Stimulated activated naive B cell treated with anti-CD40 and anti-IgM and Interleukin-4, amounts not matched to agents 10 μg/mL and 1 μg/mL and 100 μg/mL, for 72 hours (primary cell): Measurements from ENCODE around the gene SLC17A2.
"Not testable (repeated sequence)": the region's sequence is repeated elsewhere in the genome, so short reads cannot be mapped to it uniquely, and the experiment has no call there.

ENCODE experiments used
- ATAC-seq, 2 donors: fragments of 150-1000 bp; cut with Tn5 transposase; replicated peaks; 2 replicates each; pipeline ENCODE4 v1.10.0; 2021; ENCODE audit warnings: moderate library complexity in 1 of 2
- DNase-seq: peaks from one replicate; pipeline ENCODE4 v3.0.0; 2021
- H3K27ac Mint-ChIP-seq: one replicate; pipeline ENCODE4 v1.8.0; 2022; ENCODE audit warnings: mild to moderate bottlenecking, mixed read lengths
- H3K27me3 Mint-ChIP-seq, 2 donors: one replicate each; pipeline ENCODE4 v1.8.0; 2022; ENCODE audit warnings: mixed read lengths in 2 of 2
- H3K36me3 Mint-ChIP-seq, 2 donors: one replicate each; pipeline ENCODE4 v1.8.0; 2022; ENCODE audit warnings: mixed read lengths in 2 of 2, mild to moderate bottlenecking in 1 of 2
- H3K4me1 Mint-ChIP-seq, 2 donors: one replicate each; pipeline ENCODE4 v1.8.0; 2022; ENCODE audit warnings: mixed read lengths in 2 of 2, mild to moderate bottlenecking in 1 of 2
- H3K4me3 Mint-ChIP-seq, 2 donors: one replicate each; pipeline ENCODE4 v1.8.0; 2022; ENCODE audit warnings: mild to moderate bottlenecking in 2 of 2, mixed read lengths in 2 of 2, moderate library complexity in 1 of 2
- H3K9me3 Mint-ChIP-seq, 2 donors: one replicate each; pipeline ENCODE4 v1.8.0; 2022; ENCODE audit warnings: mixed read lengths in 2 of 2, mild to moderate bottlenecking in 1 of 2

The SLC17A2 gene

DNA sequence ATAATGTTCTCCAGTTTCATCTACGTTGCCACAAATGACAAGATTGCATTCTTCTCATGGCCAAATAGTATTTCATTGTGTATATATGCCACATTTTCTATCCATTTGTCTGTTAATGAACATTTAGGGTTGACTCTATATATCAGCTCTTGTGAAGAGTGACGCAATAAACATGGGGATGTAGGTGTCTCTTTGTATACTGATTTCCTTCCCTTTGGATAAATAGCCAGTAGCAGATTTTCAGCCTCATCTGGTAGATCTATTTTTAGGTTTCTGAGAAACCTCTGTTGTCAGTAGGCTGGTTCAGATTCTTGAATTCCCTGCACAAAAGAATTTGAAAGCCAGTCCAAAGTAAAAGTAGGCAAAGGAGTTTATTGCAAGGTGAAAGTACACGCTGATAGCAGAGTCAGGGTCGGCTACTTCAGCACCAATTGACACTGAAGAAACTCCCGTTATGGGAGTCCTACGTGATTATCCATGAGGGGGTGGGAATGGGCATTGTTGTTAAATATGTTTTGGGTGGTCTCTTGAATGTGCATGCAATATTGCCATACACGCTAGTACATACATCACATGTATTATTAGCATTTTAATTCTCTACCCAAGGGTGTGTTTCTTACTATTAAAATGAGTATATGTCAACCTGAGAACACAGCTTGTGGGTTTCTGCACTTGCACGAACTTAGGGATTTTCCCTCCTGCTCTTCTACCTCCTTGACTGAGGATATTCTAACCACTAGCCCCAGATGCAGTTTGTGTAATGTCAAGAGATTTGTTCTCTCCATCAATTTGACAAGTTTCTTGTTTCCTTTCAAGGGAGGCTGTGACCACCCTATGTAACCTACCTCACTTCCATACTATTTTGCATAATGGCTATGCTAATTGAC, 14.4 kb upstream of the SLC17A2 start:
- ATAC-seq (peak; percentile 97 to 98), DNase-seq (peak; percentile 39)
- H3K27me3 Mint-ChIP-seq: no peaks in the 10 kb centered on the region
- H3K27ac Mint-ChIP-seq: peak overlapping the region; percentile 32
- H3K36me3 Mint-ChIP-seq: peaks cover 0 to 10% of the 10 kb centered on the region in 2 donors
- H3K4me1 Mint-ChIP-seq: peaks cover 12 to 20% of the 10 kb centered on the region in 2 donors
- H3K9me3 Mint-ChIP-seq: peaks cover 7 to 12% of the 10 kb centered on the region in 2 donors
- no peak overlapping the region for H3K4me3 Mint-ChIP-seq

DNA sequence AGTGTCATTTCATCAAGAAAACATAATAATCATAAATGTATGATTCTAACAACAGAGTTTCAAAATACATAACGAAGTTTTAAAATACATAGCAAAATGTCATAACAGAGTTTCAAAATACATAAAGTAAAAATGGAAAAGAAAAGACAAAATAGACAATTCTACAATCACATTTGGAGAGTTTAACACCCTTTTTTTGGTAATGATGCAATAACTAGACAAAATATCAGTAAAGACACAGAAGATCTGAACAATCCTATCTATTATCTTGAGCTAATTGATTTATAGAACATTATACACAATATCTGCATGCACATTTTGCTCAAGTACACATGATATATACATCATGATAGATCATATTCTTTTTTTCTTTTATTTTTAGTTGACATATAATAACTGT, 13.4 kb upstream of the SLC17A2 start:
- H3K27ac Mint-ChIP-seq: no peak overlapping the region
- DNase-seq (no peak), ATAC-seq (no peak)
- H3K36me3 Mint-ChIP-seq: peaks cover 0 to 10% of the 10 kb centered on the region in 2 donors
- H3K9me3 Mint-ChIP-seq: peaks cover 7 to 9% of the 10 kb centered on the region in 2 donors
- H3K4me1 Mint-ChIP-seq: peaks cover 12 to 20% of the 10 kb centered on the region in 2 donors
- H3K4me3 Mint-ChIP-seq: no peak overlapping the region
- H3K27me3 Mint-ChIP-seq: no peaks in the 10 kb centered on the region

DNA sequence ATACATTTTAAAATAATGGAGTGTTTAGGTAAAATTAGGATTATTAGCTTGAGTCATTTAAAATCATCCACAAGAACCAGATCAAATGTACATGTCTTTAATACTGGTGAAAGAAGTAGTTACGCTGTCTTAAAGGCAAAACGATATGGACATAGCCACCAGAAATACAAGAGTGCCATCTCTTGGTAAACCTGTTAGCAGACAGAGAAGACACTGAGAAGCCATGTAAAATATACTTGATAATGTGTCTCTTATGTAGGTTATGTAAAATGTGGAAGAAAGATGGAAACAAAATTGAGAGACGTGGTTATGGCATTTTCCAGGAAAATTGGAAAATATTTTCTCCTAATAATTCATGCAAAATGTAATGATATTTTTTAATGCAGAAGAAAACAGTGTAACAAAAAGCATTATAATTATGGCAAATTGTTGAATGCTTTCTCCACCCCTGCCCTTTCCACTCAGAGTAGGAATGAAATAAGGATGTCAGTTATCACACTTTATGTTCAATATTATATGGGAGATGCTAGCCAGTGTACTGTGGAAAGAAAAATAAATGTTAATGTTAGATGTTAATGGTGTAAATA, 12.2 kb upstream of the SLC17A2 start:
- Mint-ChIP-seq H3K36me3 (peaks cover 0 to 10% of the 10 kb centered on the region in 2 donors), H3K27me3 (no peaks in the 10 kb centered on the region), H3K9me3 (peaks cover 7 to 9% of the 10 kb centered on the region in 2 donors), H3K27ac (no peak overlapping the region), H3K4me3 (no peak overlapping the region), H3K4me1 (peaks cover 12 to 20% of the 10 kb centered on the region in 2 donors)
- DNase-seq (no peak), ATAC-seq (peak; percentile 33 to 46)

DNA sequence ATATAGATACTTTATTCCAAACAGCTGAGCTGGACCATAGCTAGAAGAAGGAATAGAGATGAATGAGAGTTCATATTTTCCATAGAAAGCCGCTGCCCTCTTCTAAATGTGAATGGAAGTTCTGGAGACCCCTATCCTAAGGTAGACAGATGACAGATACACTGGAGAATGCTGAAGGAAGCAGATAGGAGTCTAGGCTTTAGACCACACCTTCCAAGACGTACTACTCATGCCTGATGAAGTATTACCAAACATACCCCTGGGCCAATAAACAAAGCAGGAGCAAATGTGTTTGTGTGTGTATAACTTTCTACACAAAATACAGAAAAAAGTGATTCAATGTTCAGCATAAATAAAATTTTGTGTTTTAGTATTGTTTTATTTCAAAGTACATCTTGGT, 9.1 kb upstream of the SLC17A2 start:
- no peaks in the 10 kb centered on the region for H3K27me3 Mint-ChIP-seq
- peaks cover 0 to 7% of the 10 kb centered on the region in 2 donors for H3K4me1 Mint-ChIP-seq
- H3K36me3 Mint-ChIP-seq: no peaks in the 10 kb centered on the region
- no peak overlapping the region for H3K4me3 Mint-ChIP-seq
- H3K27ac Mint-ChIP-seq: no peak overlapping the region
- no peaks in the 10 kb centered on the region for H3K9me3 Mint-ChIP-seq
- ATAC-seq (no peak), DNase-seq (no peak)

DNA sequence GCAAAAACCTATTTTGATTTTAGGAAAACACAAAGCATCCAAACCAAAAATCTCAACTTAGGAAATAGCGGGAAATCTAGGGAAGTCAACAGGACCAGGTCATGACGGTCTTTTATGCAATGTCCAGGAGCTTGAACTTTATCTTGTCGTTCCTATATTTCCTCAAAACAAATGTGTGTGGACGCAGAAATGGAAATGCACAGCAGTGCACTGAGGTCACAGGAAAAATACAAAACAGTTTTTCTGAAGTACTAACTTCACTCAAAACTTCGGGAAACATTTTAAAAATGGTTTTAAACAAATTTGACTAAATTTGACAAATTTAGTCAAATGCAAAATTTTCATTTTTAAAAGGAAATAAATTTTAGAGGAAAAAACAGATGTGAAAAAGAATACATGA, 5.5 kb upstream of the SLC17A2 start:
- Mint-ChIP-seq H3K27me3 (no peaks in the 10 kb centered on the region), H3K4me3 (no peak overlapping the region), H3K27ac (no peak overlapping the region), H3K9me3 (no peaks in the 10 kb centered on the region), H3K4me1 (no peaks in the 10 kb centered on the region), H3K36me3 (no peaks in the 10 kb centered on the region)
- ATAC-seq (no peak), DNase-seq (no peak)

DNA sequence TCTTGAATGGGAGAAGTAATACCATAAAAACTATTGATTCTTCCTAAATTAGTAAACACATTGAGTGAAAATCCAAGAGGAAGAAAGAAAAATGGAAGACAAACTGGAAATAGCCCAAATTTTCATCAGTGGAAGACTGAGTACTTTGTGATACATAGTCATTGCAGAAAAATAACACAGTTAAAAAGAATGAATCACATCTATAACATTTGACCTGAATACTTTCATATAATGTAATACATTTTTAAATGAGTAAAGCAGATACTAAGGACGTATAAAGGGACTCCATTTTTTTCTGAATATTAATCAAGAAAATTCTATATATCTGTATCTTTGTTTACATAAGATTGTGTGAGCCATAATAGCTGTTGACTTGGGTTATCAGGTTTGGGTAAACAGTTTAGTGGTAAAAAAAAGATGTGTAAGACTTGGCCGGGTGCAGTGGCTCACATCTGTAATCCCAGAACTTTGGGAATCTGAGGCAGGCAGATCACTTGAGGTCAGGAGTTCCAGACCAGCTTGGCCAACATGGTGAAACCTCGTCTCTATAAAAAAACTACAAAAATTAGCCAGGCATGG, 4.3 kb upstream of the SLC17A2 start:
- no peak for DNase-seq
- no peaks in the 10 kb centered on the region for H3K27me3 Mint-ChIP-seq
- H3K4me1 Mint-ChIP-seq: no peaks in the 10 kb centered on the region
- H3K27ac Mint-ChIP-seq: no peak overlapping the region
- H3K36me3 Mint-ChIP-seq: no peaks in the 10 kb centered on the region
- H3K4me3 Mint-ChIP-seq: no peak overlapping the region
- H3K9me3 Mint-ChIP-seq: no peaks in the 10 kb centered on the region
- ATAC-seq: no peak

DNA sequence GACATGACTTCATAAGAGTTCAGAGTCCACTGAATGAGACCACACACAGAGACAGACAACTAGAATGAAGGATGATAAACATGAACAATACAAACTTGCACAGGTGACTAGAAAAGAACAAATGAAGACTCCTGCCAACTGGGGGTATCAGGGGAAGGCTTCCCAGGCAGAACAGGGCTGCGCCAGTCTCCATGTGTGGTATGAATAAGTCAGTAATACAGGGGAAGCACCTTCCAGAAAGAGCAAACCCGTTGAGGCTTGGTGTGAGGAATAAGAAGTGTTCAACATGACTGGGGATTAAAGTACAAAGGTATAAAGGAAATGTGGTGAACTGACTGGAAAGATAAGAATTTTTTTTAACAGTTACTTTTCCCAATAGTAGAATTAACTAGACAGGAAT, 3.7 kb upstream of the SLC17A2 start:
- Mint-ChIP-seq H3K9me3 (no peaks in the 10 kb centered on the region), H3K4me3 (no peak overlapping the region), H3K4me1 (no peaks in the 10 kb centered on the region), H3K27ac (no peak overlapping the region), H3K27me3 (no peaks in the 10 kb centered on the region), H3K36me3 (no peaks in the 10 kb centered on the region)
- DNase-seq (no peak), ATAC-seq (peak in 1 of 2 donors; percentile 46)

DNA sequence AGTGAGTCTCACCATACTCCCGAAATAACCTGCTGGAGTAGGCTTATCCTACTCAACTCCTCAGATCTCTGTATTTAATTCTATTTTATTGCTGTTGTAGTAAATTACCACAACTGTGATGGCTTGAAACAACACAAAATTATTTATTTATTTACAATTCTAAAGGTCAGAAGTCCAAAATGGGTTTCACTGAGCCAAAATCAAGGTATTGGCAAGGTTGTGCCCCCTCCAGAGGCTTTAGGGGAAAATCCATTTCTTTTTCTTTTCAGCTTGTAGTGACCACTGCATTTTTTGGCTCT, 869 bp upstream of the SLC17A2 start:
- Mint-ChIP-seq H3K36me3 (no peaks in the 10 kb centered on the region), H3K27ac (no peak overlapping the region), H3K4me1 (no peaks in the 10 kb centered on the region), H3K4me3 (no peak overlapping the region), H3K27me3 (no peaks in the 10 kb centered on the region), H3K9me3 (no peaks in the 10 kb centered on the region)
- ATAC-seq: no peak
- no peak for DNase-seq

DNA sequence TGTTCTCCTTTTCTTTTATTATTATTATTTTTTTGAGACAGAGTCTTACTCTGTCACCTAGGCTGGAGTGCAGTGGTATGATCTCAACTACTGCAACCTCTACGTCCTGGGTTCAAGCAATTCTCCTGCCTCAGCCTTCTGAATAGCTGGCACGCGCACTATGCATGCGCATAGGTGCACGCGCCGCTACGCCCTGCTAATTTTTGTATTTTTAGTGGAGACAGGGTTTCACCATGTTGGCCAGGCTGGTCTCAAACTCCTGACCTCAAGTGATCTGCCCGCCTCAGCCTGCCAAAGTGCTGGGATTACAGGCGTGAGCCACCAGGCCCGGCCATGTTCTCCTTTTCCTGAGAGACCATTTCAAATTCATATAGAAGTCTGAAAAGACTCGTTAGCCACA, 706 bp downstream of the SLC17A2 start:
- not testable (repeated sequence) for H3K27me3 Mint-ChIP-seq, H3K36me3 Mint-ChIP-seq, H3K4me3 Mint-ChIP-seq

DNA sequence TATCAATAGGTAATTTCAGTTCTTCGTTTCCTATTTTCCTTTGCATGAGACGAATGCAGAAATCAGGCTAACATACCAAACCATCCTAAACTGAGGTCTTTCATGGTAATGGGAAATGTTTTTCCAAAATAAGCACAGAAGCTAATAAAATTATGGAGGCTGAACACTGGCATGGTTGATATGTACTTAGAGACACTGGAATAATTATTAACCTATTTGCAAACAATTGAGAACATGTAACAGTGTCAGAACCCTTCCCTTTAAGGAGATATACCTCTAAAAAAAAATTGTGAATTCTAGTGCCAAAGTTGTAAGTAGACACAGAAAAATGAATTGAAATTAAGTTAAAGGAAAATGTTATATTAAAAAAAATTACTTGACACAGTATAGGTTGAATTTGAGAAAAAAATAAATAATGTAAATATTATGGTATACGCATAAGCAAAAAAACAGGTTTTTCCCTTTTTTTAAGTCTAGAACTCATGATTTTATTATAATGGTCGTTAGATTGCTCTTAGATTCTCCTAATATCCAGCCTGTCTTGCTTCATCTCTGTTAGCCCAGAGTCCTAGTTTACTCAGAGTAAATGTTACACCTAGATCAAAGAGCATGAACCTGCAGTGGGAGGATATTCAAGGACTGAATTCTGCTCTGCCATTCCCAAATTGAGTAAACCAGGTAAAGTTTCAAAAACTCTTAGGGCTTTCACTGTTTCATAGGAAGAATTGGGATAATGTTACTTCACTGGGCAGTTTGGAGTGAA, 1.7 kb downstream of the SLC17A2 start:
- Mint-ChIP-seq H3K4me3 (no peak overlapping the region), H3K9me3 (no peaks in the 10 kb centered on the region), H3K4me1 (no peaks in the 10 kb centered on the region), H3K27me3 (no peaks in the 10 kb centered on the region), H3K27ac (no peak overlapping the region), H3K36me3 (no peaks in the 10 kb centered on the region)
- ATAC-seq (no peak), DNase-seq (no peak)

More for the DNA sequence above, 706 bp downstream of the SLC17A2 start:
- DNase-seq, H3K9me3 Mint-ChIP-seq, H3K27ac Mint-ChIP-seq, H3K4me1 Mint-ChIP-seq, ATAC-seq: not testable (repeated sequence)

DNA sequence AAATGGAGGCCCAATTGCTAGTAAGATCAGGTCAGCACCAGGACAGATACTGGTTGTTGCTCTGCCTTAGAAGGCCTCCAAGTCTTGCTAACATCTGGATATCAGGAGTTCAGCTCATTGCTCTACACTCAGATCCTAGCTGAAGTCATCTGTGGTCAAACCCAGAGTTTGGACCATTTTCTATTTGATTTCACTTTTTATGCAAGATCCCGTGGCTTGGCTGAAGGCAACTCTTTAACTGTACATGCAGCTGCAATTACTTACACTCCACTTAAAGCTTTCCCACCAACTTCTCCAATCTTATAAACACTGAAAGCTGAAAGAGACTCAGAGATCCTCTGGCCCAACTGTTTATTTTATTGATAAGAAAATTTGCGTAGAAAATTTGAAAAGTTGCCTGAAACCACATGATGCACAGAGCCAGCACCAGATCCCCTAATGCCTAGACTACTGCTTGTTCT, 2.7 kb downstream of the SLC17A2 start:
- no peaks in the 10 kb centered on the region for H3K27me3 Mint-ChIP-seq
- no peak for DNase-seq
- no peaks in the 10 kb centered on the region for H3K4me1 Mint-ChIP-seq
- H3K27ac Mint-ChIP-seq: no peak overlapping the region
- H3K36me3 Mint-ChIP-seq: no peaks in the 10 kb centered on the region
- no peaks in the 10 kb centered on the region for H3K9me3 Mint-ChIP-seq
- H3K4me3 Mint-ChIP-seq: no peak overlapping the region
- ATAC-seq: no peak

DNA sequence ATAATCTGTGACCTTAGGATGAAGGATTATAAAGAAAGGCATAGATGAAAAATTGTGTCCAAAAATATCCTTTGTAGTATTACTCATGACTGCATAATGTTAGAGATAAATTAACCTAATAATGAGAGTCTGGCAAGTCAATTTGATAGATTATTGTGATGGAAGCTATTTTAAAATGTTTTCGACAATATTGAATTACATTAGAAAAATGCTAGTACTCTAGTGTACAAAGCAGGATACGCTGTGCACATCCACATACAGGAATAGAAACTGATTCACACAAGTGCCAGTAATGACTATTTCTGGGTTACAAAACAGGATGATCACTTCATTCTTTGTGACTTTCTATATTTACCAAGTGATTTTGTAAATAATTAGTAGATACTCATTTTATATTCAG, 3.3 kb downstream of the SLC17A2 start:
- no peak for DNase-seq

DNA sequence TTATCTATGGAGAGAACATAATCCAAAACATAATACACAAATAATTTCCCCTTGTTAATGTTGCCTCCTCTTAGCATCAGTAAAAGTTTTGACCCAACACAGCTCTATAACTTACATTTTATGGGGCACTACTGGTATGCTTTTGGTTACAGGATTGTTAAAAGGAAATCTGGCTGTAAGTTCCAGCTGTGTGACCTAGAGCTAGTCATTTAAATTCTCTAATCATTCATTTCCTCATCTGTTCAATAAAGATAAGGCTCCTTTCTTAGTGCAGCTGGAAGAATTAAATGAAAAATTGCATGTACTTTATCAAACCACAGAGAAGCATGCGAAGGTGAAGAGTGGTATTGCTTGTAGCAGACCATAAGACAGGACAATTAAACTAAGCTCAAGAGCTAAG, 4.6 kb downstream of the SLC17A2 start:
- Mint-ChIP-seq H3K9me3 (no peaks in the 10 kb centered on the region), H3K4me3 (no peak overlapping the region), H3K27me3 (no peaks in the 10 kb centered on the region), H3K27ac (no peak overlapping the region), H3K36me3 (no peaks in the 10 kb centered on the region), H3K4me1 (no peaks in the 10 kb centered on the region)
- ATAC-seq (no peak), DNase-seq (no peak)

More for the DNA sequence above, 3.3 kb downstream of the SLC17A2 start:
- H3K36me3 Mint-ChIP-seq: no peaks in the 10 kb centered on the region
- H3K9me3 Mint-ChIP-seq: no peaks in the 10 kb centered on the region
- no peak for ATAC-seq
- no peaks in the 10 kb centered on the region for H3K4me1 Mint-ChIP-seq
- H3K27me3 Mint-ChIP-seq: no peaks in the 10 kb centered on the region
- H3K27ac Mint-ChIP-seq: no peak overlapping the region
- H3K4me3 Mint-ChIP-seq: no peak overlapping the region

DNA sequence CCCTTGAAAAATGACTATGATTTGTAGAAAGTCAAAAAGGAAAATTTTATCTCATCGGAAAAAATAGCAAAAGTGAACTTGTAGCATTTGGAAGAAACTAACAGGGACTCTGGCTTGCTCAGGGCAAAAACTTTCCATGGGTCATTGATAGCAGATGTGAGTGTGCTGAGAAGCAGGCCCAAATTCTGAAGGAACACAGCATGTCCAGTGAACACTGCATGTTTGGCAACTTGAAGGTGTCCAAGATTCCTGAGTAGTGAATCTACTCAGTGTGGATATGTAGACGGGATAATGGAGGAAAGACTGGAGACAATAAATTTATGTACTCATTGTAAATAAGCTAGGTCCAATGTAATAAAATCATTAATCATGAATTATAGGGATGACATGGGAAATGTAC, 8.2 kb downstream of the SLC17A2 start:
- Mint-ChIP-seq H3K27ac (no peak overlapping the region), H3K9me3 (peaks cover 0 to 3% of the 10 kb centered on the region in 2 donors), H3K4me1 (no peaks in the 10 kb centered on the region), H3K27me3 (no peaks in the 10 kb centered on the region), H3K36me3 (no peaks in the 10 kb centered on the region), H3K4me3 (no peak overlapping the region)
- ATAC-seq (no peak), DNase-seq (no peak)
